OCI-LY1 (cell line): ENCODE results near the gene ANK3.

Experiments
- H2AFZ ChIP-seq: fragments of 200-600 bp; sonication (generic), shearing (Covaris generic); 2 replicates; pipeline ENCODE4 v1.6.0; 2014; ENCODE audit warnings: antibody characterized with exemption, mild to moderate bottlenecking, low read length
- H3F3A ChIP-seq: fragments of 200-600 bp; sonication (generic), shearing (Covaris generic); 2 replicates; pipeline ENCODE4 v1.6.0; 2014; ENCODE audit warnings: mild to moderate bottlenecking, antibody characterized with exemption, low read length, moderate library complexity; ENCODE audit not compliant: insufficient read depth
- H3K27ac ChIP-seq: fragments of 200-600 bp; sonication (generic); 2 replicates; pipeline ENCODE4 v1.5.1; 2014; ENCODE audit warnings: low read length, mixed run types, mild to moderate bottlenecking, low read depth; ENCODE audit not compliant: poor library complexity, severe bottlenecking
- H3K27me3 ChIP-seq: fragments of 200-600 bp; sonication (generic); 2 replicates; pipeline ENCODE4 v1.6.0; 2014; ENCODE audit warnings: antibody characterized with exemption, mild to moderate bottlenecking, low read length, moderate library complexity; ENCODE audit not compliant: insufficient read depth
- H3K36me3 ChIP-seq: fragments of 200-600 bp; sonication (generic); 2 replicates; pipeline ENCODE4 v1.6.1; 2014; ENCODE audit warnings: mild to moderate bottlenecking, antibody characterized with exemption, low read length, moderate library complexity, mixed read lengths; ENCODE audit not compliant: insufficient read depth
- H3K4me1 ChIP-seq: fragments of 200-600 bp; sonication (generic); 2 replicates; pipeline ENCODE4 v1.5.1; 2014; ENCODE audit warnings: mild to moderate bottlenecking, low read length, moderate library complexity; ENCODE audit not compliant: insufficient read depth, severe bottlenecking
- H3K4me2 ChIP-seq: fragments of 200-600 bp; sonication (generic), shearing (Covaris generic); 2 replicates; pipeline ENCODE4 v1.6.1; 2014; ENCODE audit warnings: low read length
- H3K4me3 ChIP-seq: fragments of 200-600 bp; sonication (generic); 2 replicates; pipeline ENCODE4 v1.5.1; 2014; ENCODE audit warnings: low read length, low read depth, mild to moderate bottlenecking, mixed read lengths; ENCODE audit not compliant: poor library complexity, severe bottlenecking
- H3K79me2 ChIP-seq: fragments of 200-600 bp; shearing (Covaris generic); 2 replicates; pipeline ENCODE4 v1.6.1; 2016; ENCODE audit warnings: mixed run types, low read length, mixed read lengths; ENCODE audit not compliant: insufficient read depth
- H3K9ac ChIP-seq: fragments of 200-600 bp; sonication (generic), shearing (Covaris generic); 2 replicates; pipeline ENCODE4 v1.6.1; 2014; ENCODE audit warnings: mild to moderate bottlenecking, low read length, mixed read lengths
- H3K9me2 ChIP-seq: fragments of 200-600 bp; sonication (generic), shearing (Covaris generic); 2 replicates; pipeline ENCODE4 v1.6.1; 2014; ENCODE audit warnings: low read depth, mild to moderate bottlenecking, low read length, mixed read lengths
- H3K9me3 ChIP-seq: fragments of 200-600 bp; shearing (Covaris generic); 2 replicates; pipeline ENCODE4 v1.6.1; 2014; ENCODE audit warnings: low read length, mixed read lengths
- H4K20me1 ChIP-seq: fragments of 200-600 bp; sonication (generic), shearing (Covaris generic); 2 replicates; pipeline ENCODE4 v1.6.0; 2016; ENCODE audit warnings: mild to moderate bottlenecking, low read length; ENCODE audit not compliant: insufficient read depth
- CTCF ChIP-seq: fragments of 200-600 bp; sonication (generic), shearing (Covaris generic); IDR thresholded peaks from 2 replicates; pipeline ENCODE4 v1.5.1; 2017; ENCODE audit warnings: mild to moderate bottlenecking, antibody characterized with exemption, low read length, moderate library complexity, mixed read lengths
- EZH2 ChIP-seq: fragments of 200-600 bp; sonication (generic), shearing (Covaris generic); IDR thresholded peaks from 2 replicates; pipeline ENCODE4 v1.8.0; 2017; ENCODE audit warnings: borderline replicate concordance, mixed run types, mild to moderate bottlenecking, antibody characterized with exemption, low read length, moderate library complexity, mixed read lengths

Gene ANK3

GRCh38 chr10:60147025-60147424, 242.7 kb downstream of the ANK3 start:
- Histone ChIP-seq H3K4me3 (no peak overlapping the region), H3K27me3 (no peaks in the 10 kb centered on the region), H3K27ac (no peak overlapping the region), H3K9me3 (0 out of 2 replicates have a peak, but pooled peaks cover 2% of the 10 kb centered on the region), H3K9me2 (no peaks in the 10 kb centered on the region), H3K4me2 (no peak overlapping the region), H2AFZ (no peak overlapping the region), H4K20me1 (no peaks in the 10 kb centered on the region), H3K36me3 (peaks cover 15% of the 10 kb centered on the region), H3K79me2 (no peaks in the 10 kb centered on the region), H3K9ac (no peak overlapping the region), H3K4me1 (no peaks in the 10 kb centered on the region), H3F3A (no peaks in the 10 kb centered on the region)
- TF ChIP-seq EZH2 (no peak), CTCF (no peak)

DNA sequence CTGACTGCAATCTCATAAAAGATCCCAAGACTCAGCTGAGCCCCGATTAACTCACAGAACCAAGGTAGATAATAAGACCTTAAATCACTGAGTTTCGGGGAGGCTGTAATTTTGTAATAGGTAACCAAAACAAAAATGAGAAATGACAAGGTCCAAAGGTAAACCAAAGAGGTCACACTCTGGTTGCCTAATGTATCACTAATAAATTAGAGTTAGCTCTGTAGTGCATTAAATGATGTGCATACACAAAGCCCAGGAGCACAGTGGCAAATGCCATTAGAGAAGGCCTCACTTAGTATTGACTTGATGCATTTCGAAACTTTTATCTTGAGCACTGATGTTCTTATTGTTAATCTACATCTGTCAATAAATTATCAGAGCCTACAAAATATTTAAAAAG, 245.6 kb downstream of the ANK3 start:
- Histone ChIP-seq H3K4me2 (no peak overlapping the region), H3K27ac (no peak overlapping the region), H3K4me3 (no peak overlapping the region), H3K27me3 (no peaks in the 10 kb centered on the region), H3K4me1 (peaks cover 17% of the 10 kb centered on the region), H3F3A (no peaks in the 10 kb centered on the region), H3K79me2 (no peaks in the 10 kb centered on the region), H3K9me2 (no peaks in the 10 kb centered on the region), H4K20me1 (no peaks in the 10 kb centered on the region), H3K9me3 (no peaks in the 10 kb centered on the region), H3K36me3 (no peaks in the 10 kb centered on the region), H2AFZ (no peak overlapping the region), H3K9ac (no peak overlapping the region)
- no peak for TF ChIP-seq EZH2
- TF ChIP-seq CTCF: no peak

- TF ChIP-seq EZH2 (no peak), CTCF (no peak)
Observed at GRCh38 chr10:60142736-60143135, 246.9 kb downstream of the ANK3 start.

More at GRCh38 chr10:60142736-60143135, 246.9 kb downstream of the ANK3 start:
- Histone ChIP-seq H3K9me3 (no peaks in the 10 kb centered on the region), H3K36me3 (no peaks in the 10 kb centered on the region), H2AFZ (no peak overlapping the region), H3K9me2 (no peaks in the 10 kb centered on the region), H3K4me2 (no peak overlapping the region), H4K20me1 (no peaks in the 10 kb centered on the region), H3K9ac (no peak overlapping the region), H3F3A (no peaks in the 10 kb centered on the region), H3K79me2 (no peaks in the 10 kb centered on the region), H3K27ac (no peak overlapping the region), H3K27me3 (no peaks in the 10 kb centered on the region), H3K4me1 (peaks cover 17% of the 10 kb centered on the region), H3K4me3 (no peak overlapping the region)
